Fibroblast of lung (primary cell): ENCODE data around the gene ACAD11. TPM values are rescaled to one million over a fixed set of nuclear protein-coding genes. Genes with fewer than 3 reads are reported as not detected.

Source experiments
- DNase-seq, 2 donors: peaks; one replicate each; pipeline versions ENCODE4 v3.0.0 to v3.0.0-alpha.2; 2010; ENCODE audit warnings: low read depth in 2 of 2
- H2AFZ ChIP-seq: 2 replicates; pipeline ENCODE4 v1.5.1; 2012; ENCODE audit warnings: low read length, control low read depth, inconsistent platforms
- H3K27ac ChIP-seq: 2 replicates; pipeline ENCODE4 v1.5.1; 2011; ENCODE audit warnings: low read length, control low read depth; ENCODE audit not compliant: insufficient read depth
- H3K27me3 ChIP-seq: 2 replicates; pipeline ENCODE4 v1.5.1; 2011; ENCODE audit warnings: mild to moderate bottlenecking, low read length; ENCODE audit not compliant: control insufficient read depth, insufficient read depth
- H3K36me3 ChIP-seq: 2 replicates; pipeline ENCODE4 v1.5.1; 2011; ENCODE audit warnings: low read length; ENCODE audit not compliant: control insufficient read depth, insufficient read depth
- H3K4me1 ChIP-seq: 2 replicates; pipeline ENCODE4 v1.5.1; 2011; ENCODE audit warnings: low read length; ENCODE audit not compliant: control insufficient read depth, insufficient read depth; ENCODE audit errors: extremely low read depth
- H3K4me2 ChIP-seq: 2 replicates; pipeline ENCODE4 v1.5.1; 2011; ENCODE audit warnings: low read length, control low read depth; ENCODE audit not compliant: insufficient read depth; ENCODE audit errors: extremely low read depth
- H3K4me3 ChIP-seq, 4 experiments: fragments of 200-600 bp in 1 of 4; sonication (generic) in 1 of 4; replicated peaks in 1 of 4; 2 replicates each; pipeline ENCODE4 v1.5.1; 2011 to 2016; ENCODE audit warnings: low read length in 4 of 4, low read depth in 3 of 4, mild to moderate bottlenecking in 3 of 4, control low read depth in 2 of 4, inconsistent platforms in 1 of 4, mixed read lengths in 1 of 4; ENCODE audit not compliant: insufficient read depth in 1 of 4; ENCODE audit errors: control extremely low read depth in 1 of 4
- H3K79me2 ChIP-seq: 2 replicates; pipeline ENCODE4 v1.5.1; 2012; ENCODE audit warnings: mild to moderate bottlenecking, low read length, inconsistent platforms; ENCODE audit not compliant: control insufficient read depth, insufficient read depth
- H3K9ac ChIP-seq: 2 replicates; pipeline ENCODE4 v1.5.1; 2011; ENCODE audit warnings: mild to moderate bottlenecking, low read length, control low read depth; ENCODE audit not compliant: insufficient read depth
- H3K9me3 ChIP-seq: 2 replicates; pipeline ENCODE4 v1.5.1; 2012; ENCODE audit warnings: low read depth, low read length; ENCODE audit not compliant: control insufficient read depth, insufficient read depth
- H4K20me1 ChIP-seq: 2 replicates; pipeline ENCODE4 v1.5.1; 2011; ENCODE audit warnings: low read length; ENCODE audit not compliant: control insufficient read depth, insufficient read depth; ENCODE audit errors: extremely low read depth
- EZH2 ChIP-seq: IDR thresholded peaks from 2 replicates; pipeline ENCODE4 v1.5.1; 2012; ENCODE audit warnings: low read length, control low read depth, mild to moderate bottlenecking; ENCODE audit errors: missing control alignments
- polyA plus RNA-seq, 2 donors: library from polyadenylated mRNA; depleted of rRNA in 1 of 2; stranded (reverse) in 1 of 2; unstranded in 1 of 2; fragments of >200 nt; gene quantifications; 2 replicates each; pipeline ENCODE4 v1.2.1, GENCODE V29; 2011 to 2012; ENCODE audit warnings: missing spikeins in 1 of 2
- total RNA-seq: library from RNA; depleted of rRNA; stranded (reverse); fragments of >200 nt; gene quantifications from 2 replicates; pipeline ENCODE4 v1.2.1, GENCODE V29; 2014
- TF ChIP-seq, protein P1 (sequence below), 2 donors: IDR thresholded peaks in 1 of 2; conservative IDR thresholded peaks in 1 of 2; 1 replicate in 1 of 2; 2 replicates in 1 of 2; pipeline ENCODE4 v1.5.1; 2011 to 2012; ENCODE audit warnings: low read length in 2 of 2, control low read depth in 1 of 2, inconsistent platforms in 1 of 2, low read depth in 1 of 2, mild to moderate bottlenecking in 1 of 2

ACAD11 gene
- total and polyA plus RNA-seq, 2 donors (not counting 1 experiment from before 2014, with no cell fraction given) = 27.9 to 101 TPM

- Histone ChIP-seq H4K20me1 (no peaks in the 10 kb centered on the region), H3K9me3 (no peaks in the 10 kb centered on the region)
Measured at GRCh38 chr3:132695422-132695821, 35.8 kb upstream of the ACAD11 start.

GRCh38 chr3:132694991-132695390 is 35.4 kb upstream of the ACAD11 start:
- H3K4me3 ChIP-seq = no peak overlapping the region
- H3K27ac ChIP-seq = no peak overlapping the region
- no peak for DNase-seq
- peaks cover 8% of the 10 kb centered on the region for H3K36me3 ChIP-seq
- H4K20me1 ChIP-seq = no peaks in the 10 kb centered on the region
- no peak for TF ChIP-seq EZH2
- TF ChIP-seq, protein P1, sequence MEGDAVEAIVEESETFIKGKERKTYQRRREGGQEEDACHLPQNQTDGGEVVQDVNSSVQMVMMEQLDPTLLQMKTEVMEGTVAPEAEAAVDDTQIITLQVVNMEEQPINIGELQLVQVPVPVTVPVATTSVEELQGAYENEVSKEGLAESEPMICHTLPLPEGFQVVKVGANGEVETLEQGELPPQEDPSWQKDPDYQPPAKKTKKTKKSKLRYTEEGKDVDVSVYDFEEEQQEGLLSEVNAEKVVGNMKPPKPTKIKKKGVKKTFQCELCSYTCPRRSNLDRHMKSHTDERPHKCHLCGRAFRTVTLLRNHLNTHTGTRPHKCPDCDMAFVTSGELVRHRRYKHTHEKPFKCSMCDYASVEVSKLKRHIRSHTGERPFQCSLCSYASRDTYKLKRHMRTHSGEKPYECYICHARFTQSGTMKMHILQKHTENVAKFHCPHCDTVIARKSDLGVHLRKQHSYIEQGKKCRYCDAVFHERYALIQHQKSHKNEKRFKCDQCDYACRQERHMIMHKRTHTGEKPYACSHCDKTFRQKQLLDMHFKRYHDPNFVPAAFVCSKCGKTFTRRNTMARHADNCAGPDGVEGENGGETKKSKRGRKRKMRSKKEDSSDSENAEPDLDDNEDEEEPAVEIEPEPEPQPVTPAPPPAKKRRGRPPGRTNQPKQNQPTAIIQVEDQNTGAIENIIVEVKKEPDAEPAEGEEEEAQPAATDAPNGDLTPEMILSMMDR (conservative IDR thresholded peaks at IDR 0.05 in 1 of 2, IDR thresholded peaks at IDR 0.05 in 1 of 2; ENCODE audit: low read depth in 1 of 2, low read length in 2 of 2) = no peak
- H3K4me1 ChIP-seq = no peaks in the 10 kb centered on the region
- no peak overlapping the region for H3K4me2 ChIP-seq
- H3K27me3 ChIP-seq = no peaks in the 10 kb centered on the region
- H3K9ac ChIP-seq = no peak overlapping the region
- no peaks in the 10 kb centered on the region for H3K79me2 ChIP-seq
- no peaks in the 10 kb centered on the region for H3K9me3 ChIP-seq
- H2AFZ ChIP-seq = no peak overlapping the region

More at GRCh38 chr3:132695422-132695821, 35.8 kb upstream of the ACAD11 start:
- Histone ChIP-seq H2AFZ (no peak overlapping the region), H3K36me3 (peaks cover 8% of the 10 kb centered on the region), H3K27me3 (no peaks in the 10 kb centered on the region), H3K79me2 (no peaks in the 10 kb centered on the region), H3K4me3 (no peak overlapping the region), H3K4me1 (no peaks in the 10 kb centered on the region), H3K27ac (no peak overlapping the region), H3K9ac (no peak overlapping the region), H3K4me2 (no peak overlapping the region)
- DNase-seq = no peak
- no peak for TF ChIP-seq EZH2
- TF ChIP-seq, protein P1 (conservative IDR thresholded peaks at IDR 0.05 in 1 of 2, IDR thresholded peaks at IDR 0.05 in 1 of 2; ENCODE audit: low read depth in 1 of 2, low read length in 2 of 2) = no peak

DNA sequence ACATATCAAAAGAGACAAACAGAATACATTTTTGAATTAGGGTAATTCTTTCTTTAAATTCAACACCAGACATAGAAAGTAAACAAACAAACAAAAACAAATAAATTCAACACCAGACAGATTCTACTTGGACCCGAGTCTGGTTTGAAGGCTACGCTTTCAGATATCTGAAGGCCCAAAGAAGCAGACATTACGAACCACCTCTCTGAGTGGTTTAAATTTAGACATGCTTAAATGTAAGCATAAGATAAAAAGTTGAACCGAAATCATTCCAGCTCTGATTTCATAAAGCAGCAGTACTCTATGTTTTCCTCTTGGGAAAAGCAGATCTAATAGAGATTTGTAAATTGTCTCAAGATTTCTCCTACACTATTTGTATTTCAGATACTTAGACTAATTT is 30.4 kb upstream of the ACAD11 start:
- no peaks in the 10 kb centered on the region for H3K9me3 ChIP-seq
- no peak overlapping the region for H3K4me3 ChIP-seq
- peaks cover 12% of the 10 kb centered on the region for H3K36me3 ChIP-seq
- no peak overlapping the region for H3K27ac ChIP-seq
- TF ChIP-seq, protein P1 (conservative IDR thresholded peaks at IDR 0.05 in 1 of 2, IDR thresholded peaks at IDR 0.05 in 1 of 2; ENCODE audit: low read depth in 1 of 2, low read length in 2 of 2) = no peak
- no peaks in the 10 kb centered on the region for H3K4me1 ChIP-seq
- no peak overlapping the region for H3K4me2 ChIP-seq
- no peak overlapping the region for H3K9ac ChIP-seq
- no peaks in the 10 kb centered on the region for H3K27me3 ChIP-seq
- no peaks in the 10 kb centered on the region for H3K79me2 ChIP-seq
- DNase-seq = no peak
- no peak overlapping the region for H2AFZ ChIP-seq
- H4K20me1 ChIP-seq = no peaks in the 10 kb centered on the region
